ENCODE data around the gene AVEN. TPM values are rescaled to one million over a fixed set of nuclear protein-coding genes. Genes with fewer than 3 reads are reported as not detected.

The AVEN gene
- total RNA-seq, 1 experiment from 2014 or later: 3.1 TPM

DNA sequence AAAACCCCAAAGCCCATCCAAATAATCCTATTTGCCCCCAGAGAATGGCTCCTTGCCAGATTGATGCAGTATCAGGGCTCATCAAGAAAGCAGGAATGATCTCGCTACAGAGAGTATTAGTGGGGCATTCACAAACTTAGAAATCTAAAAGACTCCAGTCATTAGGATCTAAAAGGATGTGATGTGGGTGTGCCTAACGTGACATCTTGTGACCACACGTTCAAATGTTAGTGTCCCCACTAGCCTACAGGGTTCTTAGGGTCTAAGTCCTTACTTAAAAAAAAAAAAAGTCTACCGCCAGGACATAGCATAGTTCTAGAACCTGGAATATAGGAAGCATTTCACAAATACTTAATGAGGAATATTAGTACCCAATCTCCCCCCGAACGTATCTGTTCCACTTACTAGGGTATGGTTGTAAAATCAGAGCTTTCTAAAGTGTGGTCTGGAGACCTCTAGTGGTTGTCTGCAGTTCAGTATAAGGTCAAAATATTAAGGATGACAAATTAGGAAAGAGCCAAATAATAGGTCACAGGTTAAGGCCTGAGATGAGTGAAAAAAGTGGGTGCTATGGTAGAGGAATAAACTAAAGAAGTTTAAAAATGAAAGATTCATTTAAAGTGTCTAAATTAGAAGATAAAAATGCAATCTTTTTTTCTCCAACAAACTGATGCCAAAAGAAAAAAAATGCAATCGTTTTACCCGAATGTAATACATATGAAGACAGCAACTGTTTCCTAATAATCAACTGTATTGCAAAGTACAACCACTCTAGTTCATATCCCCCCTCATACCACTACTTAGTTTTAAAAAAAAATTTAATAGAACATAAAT lies 75.0 kb downstream of the AVEN start:
- no peaks in the 10 kb centered on the region for H3K36me3 Mint-ChIP-seq (ENCODE audit: insufficient read depth, unreplicated experiment)
- H3K9me3 Mint-ChIP-seq (ENCODE audit: low read depth, unreplicated experiment): no peaks in the 10 kb centered on the region
- no peaks in the 10 kb centered on the region for H3K27me3 Mint-ChIP-seq (ENCODE audit: unreplicated experiment)
- H3K4me1 Mint-ChIP-seq (ENCODE audit: low read depth, unreplicated experiment): no peaks in the 10 kb centered on the region
- BruUV-seq (replicated peaks): no TSS peak
- no peak overlapping the region for H3K27ac Mint-ChIP-seq (ENCODE audit: unreplicated experiment)
- TF ChIP-seq, protein P1, sequence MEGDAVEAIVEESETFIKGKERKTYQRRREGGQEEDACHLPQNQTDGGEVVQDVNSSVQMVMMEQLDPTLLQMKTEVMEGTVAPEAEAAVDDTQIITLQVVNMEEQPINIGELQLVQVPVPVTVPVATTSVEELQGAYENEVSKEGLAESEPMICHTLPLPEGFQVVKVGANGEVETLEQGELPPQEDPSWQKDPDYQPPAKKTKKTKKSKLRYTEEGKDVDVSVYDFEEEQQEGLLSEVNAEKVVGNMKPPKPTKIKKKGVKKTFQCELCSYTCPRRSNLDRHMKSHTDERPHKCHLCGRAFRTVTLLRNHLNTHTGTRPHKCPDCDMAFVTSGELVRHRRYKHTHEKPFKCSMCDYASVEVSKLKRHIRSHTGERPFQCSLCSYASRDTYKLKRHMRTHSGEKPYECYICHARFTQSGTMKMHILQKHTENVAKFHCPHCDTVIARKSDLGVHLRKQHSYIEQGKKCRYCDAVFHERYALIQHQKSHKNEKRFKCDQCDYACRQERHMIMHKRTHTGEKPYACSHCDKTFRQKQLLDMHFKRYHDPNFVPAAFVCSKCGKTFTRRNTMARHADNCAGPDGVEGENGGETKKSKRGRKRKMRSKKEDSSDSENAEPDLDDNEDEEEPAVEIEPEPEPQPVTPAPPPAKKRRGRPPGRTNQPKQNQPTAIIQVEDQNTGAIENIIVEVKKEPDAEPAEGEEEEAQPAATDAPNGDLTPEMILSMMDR (IDR thresholded peaks at IDR 0.05; ENCODE audit: unreplicated experiment): no peak
- CTCF ChIA-PET: interaction anchor here (1.0 kb wide), 1 partner anchor 25 kb away, joined by 4 read pairs; no protein-coding TSS in a partner anchor
- DNase-seq: no peak
- intact Hi-C loops (cut with micrococcal nuclease; ENCODE audit: unreplicated experiment): loop anchor here (5.0 kb wide), 2 partner anchors 112 to 227 kb away; no protein-coding TSS in a partner anchor
- no peak overlapping the region for H3K4me3 Mint-ChIP-seq (ENCODE audit: low read depth, unreplicated experiment)

DNA sequence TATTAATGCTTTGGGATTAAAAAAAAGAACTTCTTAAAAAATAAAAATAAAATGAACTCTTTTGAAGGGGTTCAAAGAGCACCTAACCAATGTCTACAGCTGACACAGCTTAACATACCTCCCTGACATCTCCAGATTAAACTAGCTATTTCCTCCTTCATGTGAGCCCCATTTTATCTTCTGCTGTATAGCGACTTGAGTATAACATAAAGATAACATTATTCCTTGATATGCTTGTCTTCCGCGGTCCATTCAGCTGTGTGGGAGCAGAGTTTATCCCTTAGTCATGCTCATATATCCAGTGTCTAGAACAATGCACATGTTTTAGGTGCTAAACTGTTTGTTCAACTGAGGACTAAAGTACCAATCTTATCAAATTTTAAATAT lies 78.5 kb downstream of the AVEN start:
- no peaks in the 10 kb centered on the region for H3K4me1 Mint-ChIP-seq (ENCODE audit: low read depth, unreplicated experiment)
- H3K27ac Mint-ChIP-seq (ENCODE audit: unreplicated experiment): no peak overlapping the region
- CTCF ChIA-PET: no interaction called here
- intact Hi-C loops (cut with micrococcal nuclease; ENCODE audit: unreplicated experiment): loop anchor here (5.0 kb wide), 2 partner anchors 108 to 223 kb away; no protein-coding TSS in a partner anchor
- TF ChIP-seq, protein P1 (IDR thresholded peaks at IDR 0.05; ENCODE audit: unreplicated experiment): no peak
- DNase-seq: no peak
- H3K27me3 Mint-ChIP-seq (ENCODE audit: unreplicated experiment): no peaks in the 10 kb centered on the region
- BruUV-seq (replicated peaks): no TSS peak
- no peaks in the 10 kb centered on the region for H3K9me3 Mint-ChIP-seq (ENCODE audit: low read depth, unreplicated experiment)
- H3K4me3 Mint-ChIP-seq (ENCODE audit: low read depth, unreplicated experiment): no peak overlapping the region
- H3K36me3 Mint-ChIP-seq (ENCODE audit: insufficient read depth, unreplicated experiment): no peaks in the 10 kb centered on the region

DNA sequence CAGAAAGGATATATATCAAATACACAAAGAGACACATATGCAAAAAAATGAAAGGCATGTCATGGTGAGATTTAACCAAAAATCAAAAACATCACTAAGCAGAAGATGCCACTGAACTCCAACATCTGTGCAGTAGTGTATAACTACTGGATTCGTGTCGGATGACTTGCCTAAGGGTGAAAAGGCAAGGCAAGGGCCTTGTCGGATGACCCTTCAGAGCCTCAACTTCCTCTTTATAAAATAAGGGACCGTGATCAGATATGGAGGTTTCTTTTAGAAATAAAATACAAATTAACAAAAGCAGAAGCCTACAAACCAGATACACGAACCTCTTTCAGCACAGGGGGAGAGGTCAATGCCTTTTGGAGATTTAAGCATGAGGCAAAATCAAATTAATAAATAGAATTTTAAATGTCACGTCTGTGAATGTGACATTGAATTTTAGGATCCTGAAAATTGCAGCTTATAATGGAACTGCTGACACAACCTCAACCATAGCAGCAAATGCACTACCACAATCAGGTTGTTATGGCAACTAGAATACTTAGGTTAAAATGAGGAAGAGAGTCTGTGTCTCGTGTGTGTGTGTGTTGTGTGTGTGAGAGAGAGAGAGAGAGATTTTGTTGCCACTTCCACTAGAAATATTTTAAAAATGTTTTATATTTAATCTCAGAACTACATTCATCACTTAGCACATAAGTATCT lies 79.0 kb downstream of the AVEN start:
- Mint-ChIP-seq H3K9me3 (ENCODE audit: low read depth, unreplicated experiment) (no peaks in the 10 kb centered on the region), H3K4me3 (ENCODE audit: low read depth, unreplicated experiment) (no peak overlapping the region), H3K27me3 (ENCODE audit: unreplicated experiment) (no peaks in the 10 kb centered on the region), H3K4me1 (ENCODE audit: low read depth, unreplicated experiment) (no peaks in the 10 kb centered on the region), H3K36me3 (ENCODE audit: insufficient read depth, unreplicated experiment) (no peaks in the 10 kb centered on the region), H3K27ac (ENCODE audit: unreplicated experiment) (no peak overlapping the region)
- BruUV-seq (replicated peaks): no TSS peak
- TF ChIP-seq, protein P1 (IDR thresholded peaks at IDR 0.05; ENCODE audit: unreplicated experiment): no peak
- intact Hi-C loops (cut with micrococcal nuclease; ENCODE audit: unreplicated experiment): loop anchor here (5.0 kb wide), 2 partner anchors 108 to 223 kb away; no protein-coding TSS in a partner anchor
- CTCF ChIA-PET: no interaction called here
- no peak for DNase-seq

DNA sequence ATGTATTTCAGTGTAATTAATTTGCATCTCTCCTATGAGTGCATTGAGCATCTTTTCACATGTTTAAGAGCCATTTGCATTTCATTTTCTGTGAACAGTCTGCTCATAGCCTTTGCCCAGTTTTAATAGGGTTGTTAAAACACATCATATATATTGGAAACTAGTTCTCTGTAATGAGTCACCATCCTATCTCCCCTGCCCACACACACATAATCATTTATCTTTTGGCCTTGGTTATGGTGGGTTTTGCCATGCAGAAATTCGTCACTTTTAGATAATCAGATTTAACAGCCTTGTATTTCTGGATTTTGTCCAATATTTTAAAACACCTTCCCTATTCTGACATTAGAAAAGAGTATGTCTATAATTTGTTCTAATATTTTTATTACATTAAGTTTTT lies 82.6 kb downstream of the AVEN start:
- DNase-seq: no peak
- TF ChIP-seq, protein P1 (IDR thresholded peaks at IDR 0.05; ENCODE audit: unreplicated experiment): no peak
- BruUV-seq (replicated peaks): no TSS peak
- no peaks in the 10 kb centered on the region for H3K36me3 Mint-ChIP-seq (ENCODE audit: insufficient read depth, unreplicated experiment)
- intact Hi-C loops (cut with micrococcal nuclease; ENCODE audit: unreplicated experiment): no loop called here
- no peaks in the 10 kb centered on the region for H3K4me1 Mint-ChIP-seq (ENCODE audit: low read depth, unreplicated experiment)
- H3K4me3 Mint-ChIP-seq (ENCODE audit: low read depth, unreplicated experiment): no peak overlapping the region
- no peaks in the 10 kb centered on the region for H3K27me3 Mint-ChIP-seq (ENCODE audit: unreplicated experiment)
- no peaks in the 10 kb centered on the region for H3K9me3 Mint-ChIP-seq (ENCODE audit: low read depth, unreplicated experiment)
- no peak overlapping the region for H3K27ac Mint-ChIP-seq (ENCODE audit: unreplicated experiment)
- CTCF ChIA-PET: no interaction called here

Measured in Calu3 (cell line).